PC-3 (cell line): ENCODE measurements around the gene KRTAP12-3. TPM values are rescaled to one million over a fixed set of nuclear protein-coding genes. Genes with fewer than 3 reads are reported as not detected.

Experiments
- ATAC-seq: fragments of 200-7000 bp; cut with Tn5 transposase; 2 replicates; pipeline ENCODE4 v1.9.1; 2020; ENCODE audit warnings: mild to moderate bottlenecking, moderate library complexity
- BruUV-seq: library from RNA; stranded (reverse); fragments of 400-500 nt; replicated peaks from 2 replicates; lab custom pipeline; 2021; lab: Mats Ljungman, UMichigan
- CTCF ChIA-PET: fragments of 300-600 bp; sonication (Branson Sonifier 250); formaldehyde crosslinking; loops from one replicate; lab custom pipeline; 2022; ENCODE audit warnings: antibody characterized with exemption; lab: Charles Lee
- POLR2A ChIA-PET: fragments of 300-600 bp; sonication (Branson Sonifier 250); formaldehyde crosslinking; loops from one replicate; lab custom pipeline; 2022; ENCODE audit warnings: antibody characterized with exemption; ENCODE audit not compliant: unreplicated experiment; lab: Charles Lee
- DNase-seq: peaks from one replicate; pipeline ENCODE4 v3.0.0-alpha.2; 2015
- H2AFZ ChIP-seq: fragments of 300-600 bp; sonication (generic); 2 replicates; pipeline ENCODE4 v1.6.0; 2016; ENCODE audit warnings: antibody characterized with exemption, low read length
- H3F3A ChIP-seq: fragments of 300-600 bp; sonication (generic); one replicate; pipeline ENCODE4 v1.6.0; 2017; ENCODE audit warnings: antibody characterized with exemption, low read length, control low read depth, mild to moderate bottlenecking; ENCODE audit not compliant: unreplicated experiment
- H3K27ac ChIP-seq: fragments of 300-600 bp; sonication (generic); 2 replicates; pipeline ENCODE4 v1.5.1; 2016; ENCODE audit warnings: mild to moderate bottlenecking, low read length
- H3K27me3 ChIP-seq: fragments of 300-600 bp; sonication (generic); 2 replicates; pipeline ENCODE4 v1.6.1; 2016; ENCODE audit warnings: low read length, mixed read lengths
- H3K36me3 ChIP-seq: fragments of 300-600 bp; sonication (generic); 2 replicates; pipeline ENCODE4 v1.6.1; 2016; ENCODE audit warnings: low read depth, mixed run types, low read length, mixed read lengths
- H3K4me1 ChIP-seq: fragments of 300-600 bp; sonication (generic); 2 replicates; pipeline ENCODE4 v1.5.1; 2016; ENCODE audit warnings: low read length; ENCODE audit not compliant: insufficient read depth
- H3K4me2 ChIP-seq: fragments of 300-600 bp; sonication (generic); 2 replicates; pipeline ENCODE4 v1.6.0; 2016; ENCODE audit warnings: low read length
- H3K4me3 ChIP-seq: fragments of 300-600 bp; sonication (generic); 2 replicates; pipeline ENCODE4 v1.5.1; 2016; ENCODE audit warnings: mild to moderate bottlenecking, low read length, mixed read lengths
- H3K79me2 ChIP-seq: fragments of 300-600 bp; sonication (generic); 2 replicates; pipeline ENCODE4 v1.6.1; 2017; ENCODE audit warnings: low read length, mixed read lengths
- H3K9ac ChIP-seq: fragments of 300-600 bp; sonication (generic); 2 replicates; pipeline ENCODE4 v1.6.0; 2016; ENCODE audit warnings: mild to moderate bottlenecking, low read length
- H3K9me2 ChIP-seq: fragments of 300-600 bp; sonication (generic); replicated peaks from 2 replicates; pipeline ENCODE4 v1.6.1; 2016; ENCODE audit warnings: mixed run types, low read length, mixed read lengths
- H3K9me3 ChIP-seq: fragments of 300-600 bp; sonication (generic); 2 replicates; pipeline ENCODE4 v1.6.1; 2016; ENCODE audit warnings: low read length, mixed read lengths
- H4K20me1 ChIP-seq: fragments of 300-600 bp; sonication (generic); 2 replicates; pipeline ENCODE4 v1.6.1; 2016; ENCODE audit warnings: low read length, mixed read lengths
- EZH2 ChIP-seq: fragments of 300-600 bp; sonication (generic); IDR thresholded peaks from one replicate; pipeline ENCODE4 v1.6.1; 2017; ENCODE audit warnings: antibody characterized with exemption, mild to moderate bottlenecking, low read length; ENCODE audit not compliant: unreplicated experiment
- EZH2phosphoT487 ChIP-seq: fragments of 300-600 bp; sonication (generic); IDR thresholded peaks from 2 replicates; pipeline ENCODE4 v1.6.1; 2018; ENCODE audit warnings: mild to moderate bottlenecking, antibody characterized with exemption, low read length, borderline replicate concordance
- intact Hi-C: fragments of 100-400 bp; cut with micrococcal nuclease; formaldehyde crosslinking; loops from 2 replicates; pipeline ENCODE4 v1.9.0; 2023
- total RNA-seq: library from RNA; depleted of rRNA; stranded (reverse); fragments of >200 nt; gene quantifications from 2 replicates; pipeline ENCODE4 v1.2.3, GENCODE V29; 2014
- TF ChIP-seq, protein P1 (sequence below): fragments of 300-600 bp; sonication (generic); conservative IDR thresholded peaks from 2 replicates; pipeline ENCODE4 v1.5.1; 2017; ENCODE audit warnings: antibody characterized with exemption, low read depth, mild to moderate bottlenecking, low read length

The KRTAP12-3 gene
- total RNA-seq, 1 experiment from 2014 or later: not detected

DNA sequence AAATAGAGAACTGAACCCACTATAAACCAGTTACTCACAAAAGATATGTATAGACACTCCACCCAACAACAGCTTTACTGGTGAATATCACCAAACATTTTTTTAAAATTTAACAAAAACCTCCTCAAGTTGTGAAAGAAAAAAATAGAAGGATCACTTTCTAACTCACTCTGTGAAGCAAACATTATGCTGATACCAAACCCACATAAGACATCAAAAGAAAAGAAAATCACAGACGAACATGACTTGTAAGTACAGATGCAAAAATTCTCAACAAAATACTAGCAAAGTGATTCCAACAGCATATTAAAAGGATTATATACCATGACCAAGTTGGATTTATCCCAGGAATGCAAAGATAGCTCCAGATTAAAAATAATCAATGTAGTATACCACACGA, 34.0 kb downstream of the KRTAP12-3 start:
- TF ChIP-seq EZH2phosphoT487: no peak
- TF ChIP-seq, protein P1, sequence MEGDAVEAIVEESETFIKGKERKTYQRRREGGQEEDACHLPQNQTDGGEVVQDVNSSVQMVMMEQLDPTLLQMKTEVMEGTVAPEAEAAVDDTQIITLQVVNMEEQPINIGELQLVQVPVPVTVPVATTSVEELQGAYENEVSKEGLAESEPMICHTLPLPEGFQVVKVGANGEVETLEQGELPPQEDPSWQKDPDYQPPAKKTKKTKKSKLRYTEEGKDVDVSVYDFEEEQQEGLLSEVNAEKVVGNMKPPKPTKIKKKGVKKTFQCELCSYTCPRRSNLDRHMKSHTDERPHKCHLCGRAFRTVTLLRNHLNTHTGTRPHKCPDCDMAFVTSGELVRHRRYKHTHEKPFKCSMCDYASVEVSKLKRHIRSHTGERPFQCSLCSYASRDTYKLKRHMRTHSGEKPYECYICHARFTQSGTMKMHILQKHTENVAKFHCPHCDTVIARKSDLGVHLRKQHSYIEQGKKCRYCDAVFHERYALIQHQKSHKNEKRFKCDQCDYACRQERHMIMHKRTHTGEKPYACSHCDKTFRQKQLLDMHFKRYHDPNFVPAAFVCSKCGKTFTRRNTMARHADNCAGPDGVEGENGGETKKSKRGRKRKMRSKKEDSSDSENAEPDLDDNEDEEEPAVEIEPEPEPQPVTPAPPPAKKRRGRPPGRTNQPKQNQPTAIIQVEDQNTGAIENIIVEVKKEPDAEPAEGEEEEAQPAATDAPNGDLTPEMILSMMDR: no peak
- TF ChIP-seq EZH2: no peak
- CTCF ChIA-PET: no interaction called here

DNA sequence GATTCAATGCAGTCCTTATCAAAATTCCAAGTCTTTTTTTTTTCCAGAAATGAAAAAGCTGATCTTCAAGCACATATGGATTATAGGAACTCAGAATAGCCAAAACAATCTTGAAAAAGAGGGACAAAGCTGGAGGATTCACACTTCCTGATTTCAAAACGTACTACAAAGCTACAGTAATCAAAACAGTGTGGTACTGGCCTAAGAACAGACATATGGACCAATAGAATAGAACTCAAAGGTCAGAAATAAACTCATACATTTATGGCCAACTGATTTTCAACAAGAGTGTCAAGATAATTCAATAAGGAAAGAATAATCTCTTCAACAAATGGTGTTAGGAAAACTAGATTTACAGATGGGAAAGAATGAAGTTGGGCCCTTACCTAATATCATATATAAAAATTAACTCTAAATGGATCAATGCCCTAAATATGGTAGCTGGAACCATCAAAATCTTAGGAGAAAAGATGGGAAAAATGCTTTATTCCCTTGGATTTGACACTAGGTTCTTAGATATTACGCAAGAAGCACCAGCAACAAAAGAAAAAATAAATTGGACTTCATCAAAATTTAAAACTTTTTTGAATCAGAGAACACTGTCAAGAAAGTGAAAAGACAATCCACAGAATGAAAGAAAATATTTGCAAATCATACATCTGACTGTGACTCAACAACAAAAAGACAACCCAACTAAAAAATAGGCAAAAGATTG, 35.2 kb downstream of the KRTAP12-3 start:
- peaks cover 17% of the 10 kb centered on the region for H3K9me3 ChIP-seq
- no peaks in the 10 kb centered on the region for H3K27me3 ChIP-seq
- no peaks in the 10 kb centered on the region for H3K4me1 ChIP-seq
- H4K20me1 ChIP-seq: no peaks in the 10 kb centered on the region
- H3F3A ChIP-seq: no peaks in the 10 kb centered on the region
- no peak overlapping the region for H2AFZ ChIP-seq
- no peaks in the 10 kb centered on the region for H3K36me3 ChIP-seq
- CTCF ChIA-PET: no interaction called here
- no peak overlapping the region for H3K27ac ChIP-seq
- no peak for TF ChIP-seq EZH2phosphoT487
- TF ChIP-seq, protein P1: no peak
- no peak for TF ChIP-seq EZH2
- no peak overlapping the region for H3K4me3 ChIP-seq
- H3K79me2 ChIP-seq: no peaks in the 10 kb centered on the region
- H3K9me2 ChIP-seq: no peaks in the 10 kb centered on the region
- no peak overlapping the region for H3K4me2 ChIP-seq
- intact Hi-C loops: loop anchor here (1.0 kb wide), 1 partner anchor 97 kb away; no protein-coding TSS in a partner anchor
- H3K9ac ChIP-seq: no peak overlapping the region
- no peak for DNase-seq
- POLR2A ChIA-PET: no interaction called here
- no TSS peak for BruUV-seq
- no peak for ATAC-seq

More for the DNA sequence above, 34.0 kb downstream of the KRTAP12-3 start:
- no peaks in the 10 kb centered on the region for H3K27me3 ChIP-seq
- POLR2A ChIA-PET: interaction anchor here (0.8 kb wide), 1 partner anchor 139 kb away, joined by 5 read pairs; no protein-coding TSS in a partner anchor
- ATAC-seq (no peak), DNase-seq (no peak)
- no peaks in the 10 kb centered on the region for H3K9me2 ChIP-seq
- no peak overlapping the region for H3K27ac ChIP-seq
- no peaks in the 10 kb centered on the region for H3F3A ChIP-seq
- no peak overlapping the region for H2AFZ ChIP-seq
- H3K4me1 ChIP-seq: no peaks in the 10 kb centered on the region
- H4K20me1 ChIP-seq: no peaks in the 10 kb centered on the region
- intact Hi-C loops: no loop called here
- no TSS peak for BruUV-seq
- no peak overlapping the region for H3K9ac ChIP-seq
- no peak overlapping the region for H3K4me2 ChIP-seq
- H3K36me3 ChIP-seq: no peaks in the 10 kb centered on the region
- no peak overlapping the region for H3K4me3 ChIP-seq
- no peaks in the 10 kb centered on the region for H3K79me2 ChIP-seq
- H3K9me3 ChIP-seq: peaks cover 17% of the 10 kb centered on the region

- no peak overlapping the region for H3K27ac ChIP-seq
- H3K4me3 ChIP-seq: no peak overlapping the region
- DNase-seq: no peak
- no peaks in the 10 kb centered on the region for H3K4me1 ChIP-seq
- TF ChIP-seq EZH2: no peak
- TF ChIP-seq EZH2phosphoT487: no peak
- TF ChIP-seq, protein P1: no peak
- intact Hi-C loops: no loop called here
- ChIA-PET POLR2A (no interaction called here), CTCF (no interaction called here)
- no peaks in the 10 kb centered on the region for H3K27me3 ChIP-seq
- no peak overlapping the region for H3K9ac ChIP-seq
- BruUV-seq: no TSS peak
- no peaks in the 10 kb centered on the region for H3K79me2 ChIP-seq
- H3K9me2 ChIP-seq: no peaks in the 10 kb centered on the region
- H4K20me1 ChIP-seq: no peaks in the 10 kb centered on the region
- no peaks in the 10 kb centered on the region for H3K36me3 ChIP-seq
- no peak overlapping the region for H2AFZ ChIP-seq
- no peak for ATAC-seq
- H3K4me2 ChIP-seq: no peak overlapping the region
- peaks cover 17% of the 10 kb centered on the region for H3K9me3 ChIP-seq
- no peaks in the 10 kb centered on the region for H3F3A ChIP-seq
Measured at GRCh38 chr21:44694776-44695175, 37.0 kb downstream of the KRTAP12-3 start.
